ENCODE data around the gene ASB18. TPM values are rescaled to one million over a fixed set of nuclear protein-coding genes. Genes with fewer than 3 reads are reported as not detected.
"Not testable (repeated sequence)": the region's sequence is repeated elsewhere in the genome, so short reads cannot be mapped to it uniquely, and the experiment has no call there.

Gene ASB18
- total RNA-seq, 1 donor from 2014 or later: not detected

- Histone ChIP-seq H3K27me3 (ENCODE audit: control insufficient read depth, insufficient read depth, low read length) (peaks cover 5% of the 10 kb centered on the region), H3K4me3 (ENCODE audit: low read depth, low read length) (no peak overlapping the region), H3K36me3 (ENCODE audit: control insufficient read depth, insufficient read depth, low read length) (no peaks in the 10 kb centered on the region)
- DNase-seq (ENCODE audit: low read depth): no peak
- no peak for TF ChIP-seq CTCF (IDR thresholded peaks at IDR 0.05; ENCODE audit: insufficient read depth, low read length, poor library complexity, severe bottlenecking)
Measured at GRCh38 chr2:236290742-236291425, 26.7 kb upstream of the ASB18 start.

GRCh38 chr2:236289766-236290462, 25.7 kb upstream of the ASB18 start:
- DNase-seq (ENCODE audit: low read depth): no peak
- TF ChIP-seq CTCF (IDR thresholded peaks at IDR 0.05; ENCODE audit: insufficient read depth, low read length, poor library complexity, severe bottlenecking): no peak
- Histone ChIP-seq H3K36me3 (ENCODE audit: control insufficient read depth, insufficient read depth, low read length) (no peaks in the 10 kb centered on the region), H3K4me3 (ENCODE audit: low read depth, low read length) (no peak overlapping the region), H3K27me3 (ENCODE audit: control insufficient read depth, insufficient read depth, low read length) (peaks cover 5% of the 10 kb centered on the region)

- H3K4me3 ChIP-seq (ENCODE audit: low read depth, low read length); H3K36me3 ChIP-seq (ENCODE audit: control insufficient read depth, insufficient read depth, low read length); DNase-seq (ENCODE audit: low read depth); H3K27me3 ChIP-seq (ENCODE audit: control insufficient read depth, insufficient read depth, low read length): not testable (repeated sequence)
Measured at GRCh38 chr2:236288373-236288772, 24.2 kb upstream of the ASB18 start.

- Histone ChIP-seq H3K27me3 (ENCODE audit: control insufficient read depth, insufficient read depth, low read length) (peaks cover 5% of the 10 kb centered on the region), H3K4me3 (ENCODE audit: low read depth, low read length) (no peak overlapping the region), H3K36me3 (ENCODE audit: control insufficient read depth, insufficient read depth, low read length) (no peaks in the 10 kb centered on the region)
- no peak for DNase-seq (ENCODE audit: low read depth)
- no peak for TF ChIP-seq CTCF (IDR thresholded peaks at IDR 0.05; ENCODE audit: insufficient read depth, low read length, poor library complexity, severe bottlenecking)
Measured at GRCh38 chr2:236287656-236288055, 23.4 kb upstream of the ASB18 start.

- no peak for TF ChIP-seq CTCF (IDR thresholded peaks at IDR 0.05; ENCODE audit: insufficient read depth, low read length, poor library complexity, severe bottlenecking)
- Histone ChIP-seq H3K27me3 (ENCODE audit: control insufficient read depth, insufficient read depth, low read length) (peaks cover 5% of the 10 kb centered on the region), H3K36me3 (ENCODE audit: control insufficient read depth, insufficient read depth, low read length) (no peaks in the 10 kb centered on the region), H3K4me3 (ENCODE audit: low read depth, low read length) (no peak overlapping the region)
- peak; percentile 10 for DNase-seq (ENCODE audit: low read depth)
Measured at GRCh38 chr2:236286873-236287545, 22.8 kb upstream of the ASB18 start.

- no peaks in the 10 kb centered on the region for H3K36me3 ChIP-seq (ENCODE audit: control insufficient read depth, insufficient read depth, low read length)
- H3K4me3 ChIP-seq (ENCODE audit: low read depth, low read length): no peak overlapping the region
- H3K27me3 ChIP-seq (ENCODE audit: control insufficient read depth, insufficient read depth, low read length): peaks cover 2% of the 10 kb centered on the region
- no peak for TF ChIP-seq CTCF (IDR thresholded peaks at IDR 0.05; ENCODE audit: insufficient read depth, low read length, poor library complexity, severe bottlenecking)
- DNase-seq (ENCODE audit: low read depth): no peak
Measured at GRCh38 chr2:236284208-236284607, 20.0 kb upstream of the ASB18 start.
